HG03342 (cell line): ENCODE measurements around the gene NRG2.
A peak's percentile ranks its signal among the peaks of the same experiment; 100 is the strongest.

Source experiments
- ATAC-seq: cut with Tn5 transposase; IDR thresholded peaks from one replicate; pipeline ENCODE4 v1.9.1; 2021; ENCODE audit warnings: mild to moderate bottlenecking, moderate library complexity; ENCODE audit not compliant: unreplicated experiment

Gene NRG2

DNA sequence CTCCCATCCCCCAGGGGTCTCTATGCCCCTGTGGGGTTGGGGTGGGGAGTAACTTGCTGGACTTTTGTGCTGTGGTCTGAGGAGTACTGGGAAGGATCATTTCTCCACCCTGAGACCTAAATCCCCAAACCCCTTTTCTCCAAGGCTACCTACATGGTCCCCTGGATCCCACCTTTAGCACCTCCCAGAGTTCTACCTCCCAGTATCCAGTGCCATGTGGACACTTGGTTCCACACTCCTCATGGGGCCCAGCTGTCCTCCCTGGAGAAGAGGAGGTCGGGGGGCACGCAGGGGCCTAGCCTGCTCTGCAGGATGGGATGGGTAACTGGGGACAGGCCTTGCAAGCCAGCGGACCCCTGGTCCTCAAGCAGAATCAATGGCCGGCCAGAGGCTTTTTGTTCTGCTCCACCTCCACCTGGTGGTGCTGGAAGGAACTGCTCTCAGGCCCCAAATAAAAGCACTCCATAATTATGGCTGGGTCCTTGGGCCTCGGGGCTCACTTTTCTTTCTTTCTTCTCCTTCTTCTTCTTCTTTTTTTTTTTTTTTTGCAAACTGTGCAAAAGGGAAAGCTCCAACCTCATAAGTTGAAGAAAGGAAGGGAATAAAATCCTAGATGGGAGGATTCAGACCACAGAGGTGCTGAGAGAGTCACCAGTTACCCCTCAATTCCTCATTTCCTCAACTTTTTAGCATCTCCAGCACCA, 179.1 kb downstream of the NRG2 start:
- ATAC-seq: peak; percentile 60

- ATAC-seq: no peak
Measured at GRCh38 chr5:139863361-139863760, 179.7 kb downstream of the NRG2 start.

DNA sequence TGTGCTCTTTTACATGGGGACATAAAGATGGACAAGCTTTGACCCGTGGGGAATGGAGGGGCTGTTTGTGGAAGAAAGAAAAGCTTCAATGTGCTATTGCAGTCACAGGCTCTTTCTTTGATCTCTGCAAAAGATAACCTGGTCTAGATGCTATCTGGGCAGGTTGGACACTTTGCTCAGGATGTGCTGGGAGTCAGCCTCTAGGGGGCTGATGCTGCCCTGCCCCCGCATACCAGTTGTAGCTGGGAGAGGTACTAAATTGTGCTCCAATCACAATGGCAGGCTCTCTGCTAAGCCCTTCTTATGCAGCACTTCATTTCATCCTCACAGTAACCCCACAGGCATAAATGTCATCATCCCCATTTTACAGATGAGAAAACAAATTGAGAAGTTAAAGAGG, 180.3 kb downstream of the NRG2 start:
- no peak for ATAC-seq

DNA sequence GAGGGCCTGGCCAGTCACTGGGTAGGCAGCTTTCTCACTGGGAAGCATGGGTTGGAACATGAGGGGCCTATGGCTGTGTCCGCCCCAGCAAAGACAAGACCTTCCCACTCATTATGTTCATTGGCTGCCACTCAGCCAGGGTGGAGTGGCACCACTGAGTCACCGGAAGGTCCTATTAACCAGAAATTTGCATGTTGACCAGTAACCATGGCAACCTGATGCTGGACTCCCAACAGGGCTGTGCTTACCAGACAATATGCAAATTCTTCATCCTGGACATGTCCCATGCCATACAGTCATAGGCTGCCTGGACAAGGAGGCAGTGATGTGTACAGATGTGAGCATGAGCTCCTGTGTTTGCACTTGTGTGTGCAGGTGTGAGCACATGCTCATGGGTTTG, 180.8 kb downstream of the NRG2 start:
- ATAC-seq: peak; percentile 67

DNA sequence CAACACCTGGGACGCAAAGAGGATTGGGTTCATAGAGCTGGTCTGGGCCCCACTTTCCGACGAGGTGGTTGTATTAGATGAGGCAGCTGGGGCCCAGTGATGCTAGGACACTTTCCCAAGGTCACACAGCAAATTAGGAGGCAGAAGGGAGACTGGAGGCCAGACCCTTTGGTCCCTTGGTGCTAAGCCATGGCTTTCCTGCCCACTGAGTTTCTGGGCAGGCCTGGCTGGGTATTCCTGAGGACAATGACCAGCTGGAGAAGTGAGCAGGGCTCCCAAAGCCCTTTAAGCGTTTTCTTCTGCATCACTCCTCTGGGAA, 181.3 kb downstream of the NRG2 start:
- ATAC-seq: no peak

DNA sequence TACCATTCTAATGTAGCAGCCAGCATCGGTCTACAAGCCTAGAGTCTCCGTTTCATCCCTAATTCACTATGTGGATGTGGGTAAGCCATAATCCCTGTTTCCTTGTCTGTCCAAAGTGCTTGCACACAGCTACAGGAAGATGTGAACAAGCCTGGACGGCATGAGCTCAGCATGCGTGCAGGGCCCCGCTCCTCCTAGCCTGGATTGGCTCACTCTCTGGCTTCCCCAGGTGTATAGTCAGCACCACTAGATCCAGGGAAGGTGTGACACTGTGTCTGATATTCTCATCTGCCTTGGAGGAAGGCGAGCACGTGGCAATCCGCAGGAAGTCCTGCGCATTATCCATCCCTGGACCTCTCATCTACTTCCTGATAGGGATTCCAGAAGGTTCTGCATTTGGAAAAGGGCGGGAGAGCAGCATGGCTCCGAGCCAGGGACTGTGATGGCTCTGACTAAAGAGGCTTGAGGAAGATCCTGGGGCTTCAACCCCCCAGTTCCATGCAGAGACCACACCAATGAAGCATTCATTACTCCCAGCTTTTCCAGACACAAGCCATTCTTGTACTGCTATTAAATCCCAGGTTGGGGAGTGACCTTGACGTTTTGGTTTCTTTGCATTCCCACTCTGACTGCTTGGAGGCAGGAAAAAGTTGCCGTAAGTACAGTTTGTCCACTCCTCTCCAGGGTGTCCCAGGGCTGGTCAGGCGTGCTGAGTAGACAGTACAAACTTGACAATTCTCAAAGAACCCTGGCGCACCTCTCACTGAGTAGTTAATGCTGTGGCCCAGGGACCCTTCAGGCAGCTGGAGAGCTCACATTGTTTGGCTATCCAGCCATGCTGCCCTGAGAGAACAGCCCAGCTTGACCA, 181.8 kb downstream of the NRG2 start:
- no peak for ATAC-seq

DNA sequence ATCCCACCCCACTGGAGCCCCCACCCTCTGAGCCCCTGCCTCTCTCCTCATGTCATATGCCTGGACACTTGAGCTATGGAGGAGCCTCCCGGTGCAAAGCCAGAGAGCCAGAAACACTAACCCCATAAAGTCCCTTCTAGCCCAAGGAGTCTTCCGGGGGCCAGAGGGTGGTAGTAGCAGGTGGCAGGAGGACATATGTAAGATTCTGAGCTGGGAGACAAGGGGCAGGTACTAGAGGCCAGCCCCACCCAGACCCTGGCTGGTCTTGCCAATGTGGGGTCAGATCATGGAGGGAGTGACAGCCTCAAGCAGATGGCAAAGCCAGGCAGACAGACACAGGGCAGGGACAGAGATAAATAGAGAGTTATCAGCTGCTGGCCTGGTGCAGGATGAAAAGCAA, 184.1 kb downstream of the NRG2 start:
- ATAC-seq: no peak

DNA sequence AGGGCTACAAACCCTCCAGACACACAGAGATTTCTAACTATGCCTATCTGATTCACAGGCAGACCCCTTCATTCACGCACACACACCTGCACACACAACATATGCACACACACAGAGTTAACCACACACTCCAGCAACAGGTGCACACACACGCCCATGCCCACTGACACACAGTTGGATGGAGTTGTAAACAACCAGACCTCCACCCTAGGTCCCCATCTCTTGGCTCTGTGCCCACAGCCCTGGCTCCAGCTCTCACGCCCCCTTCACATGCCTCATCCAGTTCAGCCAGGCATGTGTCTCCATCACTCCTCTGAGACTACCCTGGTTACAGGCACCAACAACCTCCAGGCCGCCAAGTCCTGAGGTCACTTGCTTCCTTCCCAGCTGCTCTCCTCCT, 186.4 kb downstream of the NRG2 start:
- ATAC-seq: no peak

- ATAC-seq: no peak
Measured at GRCh38 chr5:139855946-139856540, 187.1 kb downstream of the NRG2 start.

- no peak for ATAC-seq
Measured at GRCh38 chr5:139855451-139855850, 187.6 kb downstream of the NRG2 start.

GRCh38 chr5:139854953-139855352, 188.1 kb downstream of the NRG2 start:
- no peak for ATAC-seq

GRCh38 chr5:139854029-139854605, 189.0 kb downstream of the NRG2 start:
- ATAC-seq: no peak

DNA sequence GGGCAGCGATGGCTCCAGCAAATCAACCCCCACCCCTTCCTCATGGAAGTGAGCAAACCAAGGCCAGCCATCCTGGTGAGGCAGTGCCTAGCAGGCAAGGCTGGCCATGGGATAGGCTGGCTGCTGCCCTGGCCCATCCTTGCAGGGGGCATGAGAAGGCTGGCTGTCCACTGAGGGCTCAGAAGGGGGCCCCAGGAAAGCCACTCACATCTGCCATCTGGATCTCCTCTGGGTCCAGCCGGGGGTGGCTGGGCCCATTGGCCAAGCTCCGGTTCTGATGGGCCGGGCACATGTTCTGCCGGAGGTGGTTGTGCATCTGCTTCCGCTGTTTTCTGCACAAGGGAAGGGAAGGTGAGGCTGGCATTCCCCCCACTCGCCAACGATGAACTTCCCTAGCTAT, 190.4 kb downstream of the NRG2 start:
- ATAC-seq: no peak

- no peak for ATAC-seq
Measured at GRCh38 chr5:139851558-139851957, 191.5 kb downstream of the NRG2 start.

- ATAC-seq: no peak
Measured at GRCh38 chr5:139850423-139851016, 192.6 kb downstream of the NRG2 start.

DNA sequence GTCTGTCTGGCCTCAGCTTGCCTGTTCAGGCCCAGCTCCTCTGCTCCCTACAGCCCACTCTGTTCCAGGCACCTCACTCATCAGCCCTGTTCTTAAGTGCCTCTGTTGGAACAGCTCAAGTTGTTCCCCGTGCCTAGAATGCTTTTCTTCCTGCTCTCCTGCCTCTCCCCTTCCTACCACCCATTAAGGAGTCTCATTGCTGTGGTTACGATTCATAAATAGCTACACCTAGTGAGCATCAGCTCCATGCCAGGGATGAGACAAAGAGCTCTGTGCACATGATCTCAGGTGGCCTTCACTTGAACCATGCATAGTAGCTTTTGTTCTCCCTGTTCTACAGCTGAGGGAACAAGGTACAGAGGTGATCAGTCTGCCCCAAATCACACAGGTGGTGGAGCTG, 193.2 kb downstream of the NRG2 start:
- ATAC-seq: no peak

DNA sequence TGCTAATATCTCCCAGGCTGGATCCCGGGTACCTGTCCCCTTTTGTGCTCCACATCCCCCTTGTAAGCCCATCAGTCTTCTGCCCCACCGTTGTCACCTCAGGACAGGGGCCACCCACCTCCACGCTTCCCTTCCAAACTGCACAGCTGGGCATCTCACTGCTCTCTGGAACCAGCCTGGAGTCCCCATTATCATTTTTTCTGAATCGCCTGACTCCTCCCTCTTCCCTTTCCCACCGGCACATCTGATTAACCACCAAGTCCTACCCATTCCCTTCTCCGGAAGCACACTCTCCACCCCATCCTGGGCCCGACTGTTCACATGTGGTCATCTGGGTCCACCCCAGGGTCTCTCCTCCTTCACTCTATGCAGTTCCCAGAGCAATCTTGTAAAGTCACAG, 193.6 kb downstream of the NRG2 start:
- no peak for ATAC-seq

- ATAC-seq: no peak
Measured at GRCh38 chr5:139848508-139849100, 194.5 kb downstream of the NRG2 start.

- ATAC-seq: peak; percentile 64
Measured at GRCh38 chr5:139847790-139848507, 195.2 kb downstream of the NRG2 start.

GRCh38 chr5:139847091-139847490, 196.0 kb downstream of the NRG2 start:
- no peak for ATAC-seq
